KBM-7 (cell line): ENCODE results near the gene MYCL.

ENCODE experiments used
- DNase-seq: peaks from one replicate; pipeline ENCODE4 v3.0.0-alpha.2; 2015
- in situ Hi-C: fragments of 300-500 bp; cut with MboI; formaldehyde crosslinking; loops from 2 replicates; pipeline ENCODE4 v1.14.3; 2020; ENCODE audit warnings: low sequenced_read_pairs, low pct_unique_long_range_greater_than_20kb, mixed read lengths

Gene MYCL

GRCh38 chr1:39901714-39902459 is at the start of gene MYCL:
Gene MYCL, minus strand, starts transcription at chr1:39901917. Its CDS starts 483 bp downstream, at chr1:39901434.
- in situ Hi-C loops, result no loop called here
- DNase-seq, result peak; percentile 87

DNA sequence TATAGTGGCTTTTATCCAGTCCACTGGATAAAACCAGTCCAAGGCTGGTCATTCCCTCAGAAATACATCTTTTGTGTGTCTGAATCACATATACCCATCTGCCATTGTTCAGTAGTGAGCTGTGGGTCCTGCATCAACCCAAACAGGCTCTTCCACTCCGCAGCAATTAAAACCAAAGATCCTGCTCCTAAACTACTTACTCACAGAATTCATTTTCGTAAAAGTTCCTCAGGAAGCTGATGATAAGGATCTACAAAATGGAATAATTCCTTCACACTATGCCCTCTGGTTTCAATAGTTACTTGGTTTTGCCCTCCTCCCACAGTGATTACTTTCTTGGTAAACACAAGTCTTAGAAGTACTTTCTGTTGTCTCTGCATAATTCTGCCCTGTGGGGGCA is 48.2 kb upstream of the MYCL start:
- in situ Hi-C loops, result no loop called here
- no peak for DNase-seq

GRCh38 chr1:39947260-39947659 is 45.5 kb upstream of the MYCL start:
- in situ Hi-C loops, result no loop called here
- DNase-seq, result no peak

DNA sequence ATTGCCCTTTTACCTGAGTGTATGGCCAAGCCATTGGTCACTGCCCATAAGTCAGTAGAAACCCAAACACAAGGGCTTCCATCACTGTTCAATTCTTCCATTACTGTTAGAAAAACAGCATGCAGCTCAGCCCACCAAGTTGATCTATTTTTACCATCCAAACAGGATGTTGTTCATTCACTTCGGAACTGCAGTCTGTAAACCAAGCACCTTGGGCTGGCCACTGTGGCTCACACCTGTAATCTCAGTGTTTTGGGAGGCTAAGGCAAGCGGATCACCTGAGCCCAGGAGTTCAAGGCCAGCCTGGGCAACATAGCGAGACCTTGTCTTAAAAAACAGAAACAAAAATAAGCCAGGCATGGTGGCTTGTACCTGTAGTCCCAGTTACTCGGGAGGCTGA is 44.5 kb upstream of the MYCL start:
- in situ Hi-C loops, result no loop called here
- DNase-seq, result no peak

DNA sequence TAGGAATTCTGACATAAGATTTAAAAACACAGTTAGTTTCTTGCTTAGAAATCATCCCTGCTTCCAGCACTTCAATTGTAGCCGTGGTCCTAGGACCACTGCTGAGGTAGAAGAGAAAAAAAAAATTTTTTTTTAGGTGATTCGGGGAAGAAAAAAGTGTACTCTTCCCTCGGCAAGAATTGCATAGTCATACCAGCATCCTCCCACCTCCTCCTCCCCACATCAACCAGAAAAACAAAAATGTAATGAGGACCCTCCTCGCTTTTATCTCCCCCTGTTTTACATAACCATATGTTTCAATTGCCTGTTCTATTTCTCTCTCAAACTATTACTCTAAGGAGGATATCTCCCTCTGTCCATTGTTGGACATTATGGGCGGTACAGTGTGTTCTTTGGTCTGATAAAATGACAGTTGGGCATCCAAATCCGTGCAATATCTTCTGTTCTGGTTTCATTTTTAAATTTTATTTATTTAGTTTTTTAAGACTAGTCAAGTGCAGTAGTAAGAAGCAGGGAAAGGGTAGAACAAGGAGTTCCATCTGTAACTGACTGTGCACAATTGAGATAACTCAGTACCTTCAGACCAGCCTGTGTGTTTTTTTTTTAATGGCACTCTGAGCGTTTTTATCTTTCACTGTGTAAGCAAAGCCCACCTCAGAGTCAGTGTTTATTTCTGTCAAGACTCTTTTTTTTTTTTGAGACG is 42.8 kb upstream of the MYCL start:
- DNase-seq, result no peak
- in situ Hi-C loops, result no loop called here

DNA sequence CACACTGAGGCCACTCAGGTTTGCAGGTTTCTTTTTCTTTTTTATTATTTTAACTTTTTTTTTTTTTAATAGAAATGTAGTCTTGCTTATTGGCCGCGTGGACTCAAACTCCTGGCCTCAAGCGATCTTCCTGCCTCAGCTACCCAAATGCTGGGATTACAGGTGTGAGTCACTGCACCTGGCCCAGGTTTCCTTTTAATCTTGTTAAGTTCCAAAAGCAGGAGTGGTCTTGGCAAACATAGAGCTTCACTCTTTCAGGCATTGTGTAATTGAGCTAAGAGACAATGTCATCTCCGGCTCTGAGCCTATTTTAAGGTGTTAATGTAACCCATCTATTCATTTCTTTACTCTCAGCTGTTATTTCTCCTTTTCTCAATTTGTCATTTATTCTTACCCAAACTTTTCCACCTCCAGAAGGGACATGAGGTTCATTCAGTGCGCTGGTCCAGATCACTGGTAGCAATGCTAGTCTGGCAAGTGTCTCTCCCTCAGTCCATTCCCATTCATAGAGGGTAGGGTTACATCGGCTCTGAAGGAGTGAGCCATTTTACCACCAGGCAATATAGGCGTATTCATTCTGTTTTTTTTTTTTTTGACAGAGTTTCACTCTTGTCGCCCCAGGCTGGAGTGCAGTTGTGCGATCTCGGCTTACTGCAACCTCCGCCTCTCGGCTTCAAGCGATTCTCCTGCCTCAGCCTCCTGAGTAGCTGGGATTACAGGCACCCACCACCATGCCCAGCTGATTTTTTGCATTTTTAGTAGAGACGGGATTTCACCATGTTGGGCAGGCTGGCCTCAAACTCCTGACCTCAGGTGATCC is 42.0 kb upstream of the MYCL start:
- DNase-seq, result no peak
- in situ Hi-C loops, result no loop called here

DNA sequence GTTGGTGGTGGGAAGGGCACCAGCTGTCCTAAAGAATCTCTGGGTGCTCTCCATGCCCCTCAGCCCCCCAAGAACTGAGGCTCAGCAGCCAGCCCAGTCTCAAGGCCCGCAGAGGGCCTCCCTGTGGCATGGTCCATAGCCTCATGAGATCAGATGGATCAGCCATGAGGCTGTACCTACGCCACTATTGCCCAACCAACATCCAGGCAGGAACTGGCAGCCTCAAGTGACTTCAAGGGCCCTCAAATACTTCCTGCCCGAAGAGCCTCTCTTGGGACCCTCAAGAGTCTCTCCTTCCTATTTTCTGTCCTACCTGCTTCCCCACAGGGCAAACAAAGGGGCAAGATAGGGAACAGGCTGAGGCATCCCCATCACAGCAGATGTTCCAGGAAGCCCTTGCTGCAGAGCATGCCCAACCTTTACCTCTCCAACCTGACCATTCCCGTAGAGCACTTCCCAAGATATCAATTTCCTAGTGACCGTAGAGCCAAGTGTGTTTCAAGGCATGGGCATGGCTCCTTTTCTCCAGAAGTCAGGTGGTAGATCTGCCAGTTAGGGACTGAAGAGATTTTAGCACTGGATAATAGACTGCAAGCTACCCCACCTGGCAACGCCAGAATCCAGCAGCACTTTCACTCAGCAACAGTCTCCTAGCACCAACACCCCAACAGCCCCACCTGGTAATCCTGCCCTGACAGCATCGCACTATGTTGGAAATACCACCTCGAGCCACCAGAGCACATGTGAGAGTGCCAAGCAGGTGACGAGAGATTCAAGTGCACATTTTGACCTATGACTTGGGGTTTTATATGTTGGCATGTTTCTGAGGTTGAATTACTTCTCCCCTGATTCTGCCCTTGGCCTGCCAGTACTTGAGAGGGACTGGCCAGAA is 39.5 kb upstream of the MYCL start:
- DNase-seq, result no peak
- in situ Hi-C loops, result no loop called here

DNA sequence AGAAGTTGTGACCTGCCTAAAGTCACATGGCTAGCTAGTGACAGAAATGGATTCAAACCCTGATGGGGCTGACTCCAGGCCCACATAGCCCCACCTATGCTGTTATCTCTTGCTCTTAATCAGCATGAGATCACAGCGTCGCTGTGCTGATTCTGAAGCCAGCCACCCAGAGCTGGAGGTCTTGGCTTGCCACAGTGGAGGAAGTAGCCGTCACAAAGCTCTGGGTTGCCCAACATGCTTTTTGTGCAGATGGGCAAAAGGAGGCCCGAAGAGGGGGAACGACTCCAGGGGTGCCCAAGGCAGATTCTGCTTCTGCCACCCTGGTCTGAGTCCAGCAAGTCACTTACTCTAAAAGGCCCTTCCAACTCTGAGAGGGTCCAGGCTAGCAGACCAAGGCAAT is 38.5 kb upstream of the MYCL start:
- in situ Hi-C loops, result no loop called here
- peak; percentile 42 for DNase-seq

DNA sequence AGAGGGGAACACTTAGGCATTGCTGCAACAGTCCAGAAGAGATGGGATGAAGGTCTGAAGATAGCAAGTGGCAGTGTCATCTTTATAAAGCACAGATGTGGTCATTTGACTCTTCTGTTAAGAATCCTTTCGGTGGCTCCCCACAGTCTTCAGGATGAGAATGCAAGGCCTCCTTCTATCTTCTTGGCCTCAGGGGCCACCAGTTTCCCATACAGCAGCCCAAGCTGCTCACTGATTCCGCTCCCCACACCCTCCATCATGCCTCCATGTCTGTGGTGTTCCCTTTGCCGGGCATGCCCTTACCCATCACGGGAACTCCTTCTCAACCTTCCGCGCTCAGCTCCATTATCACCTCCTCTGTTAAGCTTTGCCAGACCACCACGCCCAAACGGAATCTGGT is 37.1 kb upstream of the MYCL start:
- no peak for DNase-seq
- in situ Hi-C loops, result no loop called here

DNA sequence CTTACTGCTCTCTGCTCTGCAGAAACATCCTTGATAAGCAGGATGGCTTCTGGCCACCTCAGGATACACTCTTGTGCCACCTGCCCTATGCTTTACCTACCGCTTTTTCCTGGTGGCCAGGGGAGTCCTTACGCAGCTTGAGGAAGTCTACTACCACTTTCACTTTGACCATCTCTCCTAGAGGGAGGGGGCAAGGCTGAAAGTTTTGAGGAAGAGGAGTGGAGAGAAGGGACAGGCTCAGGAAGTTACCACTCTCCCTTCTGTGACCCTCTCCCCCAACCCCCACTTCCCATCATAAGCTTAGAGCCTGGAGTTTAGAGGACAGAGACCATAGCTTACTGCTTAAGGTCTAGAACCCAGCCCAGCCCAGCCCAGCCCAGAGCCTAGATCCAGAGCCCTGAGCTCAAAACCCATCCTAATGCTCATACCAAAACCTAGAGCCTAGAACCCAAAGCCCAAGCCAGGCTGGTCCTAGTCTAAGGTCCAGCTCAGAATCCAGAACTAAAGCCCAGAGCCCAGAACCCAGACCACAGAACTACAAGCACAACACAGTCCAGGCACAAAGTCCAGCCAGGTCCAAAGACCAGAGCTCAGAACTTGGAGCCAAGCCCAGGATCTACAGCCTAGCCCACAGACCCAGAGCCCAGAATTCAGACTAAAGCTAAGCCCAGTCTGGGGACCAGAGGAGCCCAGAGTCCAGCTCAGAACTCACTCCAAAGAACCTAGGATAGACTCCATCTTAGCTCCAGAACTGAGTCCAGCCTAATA is 35.2 kb upstream of the MYCL start:
- in situ Hi-C loops, result no loop called here
- DNase-seq, result peak; percentile 78

- peak; percentile 82 for DNase-seq
- in situ Hi-C loops, result no loop called here
Observed at GRCh38 chr1:39933956-39934941, 32.5 kb upstream of the MYCL start.

DNA sequence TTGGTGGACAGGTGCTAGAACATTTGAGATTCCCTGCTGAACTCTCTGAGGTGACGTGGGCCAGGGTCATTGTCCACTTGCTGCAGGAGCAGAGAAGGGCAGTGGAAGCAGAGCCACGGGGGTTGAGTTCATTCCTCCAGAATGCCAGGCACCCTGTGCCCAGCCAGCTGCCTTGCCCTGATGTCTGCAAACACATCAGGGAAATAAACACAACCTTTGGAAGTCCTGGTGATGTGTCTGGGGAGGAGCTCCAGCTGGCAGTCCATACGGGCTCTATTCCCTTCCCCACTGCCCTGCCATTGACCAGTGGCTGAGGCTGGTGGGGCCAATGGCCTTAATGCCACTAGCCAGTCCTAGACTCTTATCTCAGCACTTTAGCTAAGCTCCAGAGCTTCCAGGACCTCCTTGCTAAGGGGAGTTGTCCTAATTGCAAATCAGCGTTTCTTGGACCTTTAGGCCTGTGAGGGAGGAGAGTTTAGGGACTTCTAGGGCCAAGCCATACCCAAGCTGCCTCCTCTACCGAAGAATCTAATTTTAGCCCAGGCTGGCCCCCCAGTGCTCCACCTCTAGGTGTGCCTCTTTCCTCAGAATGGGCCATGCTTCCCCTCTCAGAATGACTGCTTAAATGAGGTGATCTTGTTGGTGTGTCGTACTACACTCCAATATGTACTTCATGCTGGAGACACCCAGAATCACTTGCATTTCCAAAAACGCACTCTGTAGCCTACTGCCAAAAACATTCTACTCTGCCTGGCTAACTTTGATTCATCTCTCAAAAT is 27.3 kb upstream of the MYCL start:
- in situ Hi-C loops, result loop anchor here (10.0 kb wide), 1 partner anchor 46 kb away; no protein-coding TSS in a partner anchor
- no peak for DNase-seq

DNA sequence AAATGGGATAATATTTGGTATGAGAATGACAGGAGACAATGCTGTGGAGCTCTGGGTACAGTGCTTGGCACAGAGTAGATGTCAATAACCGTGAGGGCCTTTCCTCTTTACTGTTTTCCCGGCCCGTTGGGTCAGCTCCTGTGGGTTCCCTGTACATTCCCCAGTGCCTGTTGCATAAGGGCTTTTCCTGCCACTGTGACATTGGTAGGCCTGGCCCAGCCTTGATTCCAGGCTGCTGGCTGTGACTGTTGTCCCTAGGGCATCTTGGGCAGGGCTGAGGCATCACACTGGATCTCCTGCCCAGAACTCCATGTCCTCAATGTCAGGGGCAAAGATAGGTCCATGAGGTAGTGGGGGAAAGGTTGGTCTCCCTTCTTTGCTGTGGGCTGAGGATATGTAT is 25.8 kb upstream of the MYCL start:
- in situ Hi-C loops, result loop anchor here (10.0 kb wide), 1 partner anchor 47 kb away; no protein-coding TSS in a partner anchor
- DNase-seq, result no peak

DNA sequence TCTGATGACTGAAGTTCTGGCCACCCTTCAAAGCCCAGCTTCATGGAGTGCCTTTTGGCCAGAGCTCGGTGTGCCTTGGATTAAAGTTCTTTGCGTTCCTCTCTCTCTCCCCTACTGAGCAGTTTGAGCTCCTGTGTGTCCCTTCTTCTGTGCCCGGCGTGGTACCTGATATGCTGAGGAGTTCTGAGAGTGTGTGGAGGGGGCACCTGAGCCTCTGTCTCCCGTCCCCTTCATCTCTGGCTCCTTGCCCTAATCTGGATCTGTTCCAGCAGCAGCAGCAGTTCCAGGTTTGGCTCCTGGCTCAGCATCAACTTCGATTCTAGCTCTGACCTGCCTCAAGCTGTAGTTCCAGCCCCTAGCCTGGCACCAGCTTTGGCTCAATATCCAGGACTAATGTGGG is 25.1 kb upstream of the MYCL start:
- no peak for DNase-seq
- in situ Hi-C loops, result loop anchor here (10.0 kb wide), 1 partner anchor 48 kb away; no protein-coding TSS in a partner anchor

DNA sequence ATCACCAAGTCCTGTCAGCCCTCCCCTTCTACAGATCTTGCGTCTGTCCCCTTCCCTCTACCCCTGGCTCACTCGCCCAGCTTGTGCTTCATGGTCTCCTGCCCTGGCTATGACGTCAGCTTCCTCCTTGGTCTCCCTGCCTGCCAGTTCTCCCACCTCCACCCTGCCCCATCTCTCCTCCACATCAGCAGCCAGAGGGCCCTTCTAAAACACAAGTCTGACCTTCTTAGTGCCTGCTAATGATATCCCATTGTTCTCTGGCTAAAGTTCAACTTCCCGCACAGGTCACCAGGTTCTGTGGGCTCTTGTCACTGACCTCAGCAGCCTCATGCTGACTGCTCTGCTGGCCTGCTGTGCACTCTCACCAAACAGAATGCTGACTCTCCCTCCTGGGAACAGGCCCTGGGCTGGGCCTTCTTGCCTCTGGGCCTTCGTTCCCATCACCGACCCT is 24.7 kb upstream of the MYCL start:
- DNase-seq, result peak; percentile 65
- in situ Hi-C loops, result loop anchor here (10.0 kb wide), 1 partner anchor 48 kb away; no protein-coding TSS in a partner anchor

GRCh38 chr1:39925721-39926342 is 24.1 kb upstream of the MYCL start:
- in situ Hi-C loops, result loop anchor here (10.0 kb wide), 1 partner anchor 49 kb away; no protein-coding TSS in a partner anchor
- no peak for DNase-seq
